ENCODE results near the gene ALAS2.
"Not testable (repeated sequence)": the region's sequence is repeated elsewhere in the genome, so short reads cannot be mapped to it uniquely, and the experiment has no call there.

Gene ALAS2

DNA sequence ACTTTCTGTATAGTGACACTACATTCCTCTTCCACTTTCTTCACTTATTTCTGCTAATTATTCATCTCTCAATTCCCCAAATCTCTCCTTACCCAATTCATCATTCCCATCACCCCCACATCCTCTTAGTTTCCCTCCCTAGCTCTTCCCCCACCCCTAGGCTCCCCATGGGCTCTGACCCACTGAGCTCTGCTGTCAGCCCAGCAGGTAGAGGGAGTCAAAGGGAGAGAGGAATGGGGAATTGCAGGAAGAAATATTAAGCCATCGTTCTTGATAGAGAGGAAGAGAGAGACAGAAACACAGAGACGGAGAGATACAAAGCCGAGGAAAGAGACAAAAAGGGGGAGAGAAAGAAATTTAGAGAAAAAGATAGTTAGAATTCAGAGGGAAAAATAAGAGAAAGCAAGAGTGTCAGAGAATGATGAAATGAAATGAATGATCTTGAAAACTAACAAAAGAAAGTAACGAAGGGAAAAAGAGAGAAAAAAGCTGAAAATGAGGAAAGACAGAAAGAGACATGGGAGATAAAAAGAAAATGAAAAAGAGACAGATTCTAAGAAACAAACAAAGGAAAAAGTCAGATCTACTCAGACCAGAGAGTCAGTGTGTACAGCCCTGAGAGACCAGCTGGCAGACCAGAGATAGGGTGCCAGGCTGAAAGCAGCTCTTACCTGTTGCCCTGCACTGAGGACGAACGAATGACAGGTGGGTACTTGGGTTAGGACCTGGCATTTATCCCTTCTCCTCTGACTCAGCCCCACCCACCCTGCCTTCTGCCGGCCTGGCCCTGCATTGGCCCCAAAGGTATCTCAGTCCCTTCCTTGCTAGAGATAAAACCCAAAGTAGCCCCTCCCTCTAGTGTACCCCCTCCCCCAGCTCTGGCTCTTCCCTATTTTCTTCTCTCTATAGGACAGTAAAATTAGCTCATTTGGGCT, at the start of gene ALAS2:
TSS of gene ALAS2 (minus strand) at position 707 of the 935 bp plus-strand sequence. CDS start 4,977 bp downstream, outside the sequence.
- DNase-seq (ENCODE audit: low spot score), result peak; percentile 81

DNA sequence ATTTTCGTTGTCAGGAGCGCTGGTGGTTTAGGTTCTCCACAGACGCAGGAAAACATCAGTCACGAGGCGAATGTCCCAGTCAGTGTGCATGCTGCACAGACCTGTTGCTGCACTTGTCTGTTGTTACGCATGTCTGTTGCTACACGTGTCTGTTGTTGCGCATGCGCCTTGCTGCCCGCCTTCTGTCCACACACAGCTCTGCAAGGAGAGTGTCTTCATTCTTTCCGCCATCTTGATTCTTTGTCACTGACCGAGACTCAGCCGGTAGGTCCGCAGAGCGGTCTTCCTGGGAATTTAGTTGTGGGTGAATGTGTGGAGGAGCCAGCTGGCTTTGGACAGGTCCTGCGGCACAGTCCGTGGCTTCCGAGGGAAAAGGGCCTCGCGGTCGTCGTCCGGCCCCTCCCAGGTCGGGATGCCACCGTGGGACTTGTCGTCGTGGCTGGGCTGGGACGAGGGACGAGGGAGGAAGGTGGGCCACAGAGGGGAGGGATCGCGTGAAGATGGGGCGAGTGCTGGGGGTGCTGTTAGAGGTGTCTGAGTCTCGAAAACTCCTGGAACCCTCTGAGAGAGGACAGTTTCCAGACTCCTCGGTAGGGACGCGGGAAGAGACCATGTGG, 44.2 kb upstream of the ALAS2 start, which contains the start of gene PAGE2B:
TSS of gene PAGE2B (plus strand) at position 180 of the 617 bp plus-strand sequence. CDS start 1,012 bp downstream, outside the sequence.
- no peak for DNase-seq (ENCODE audit: low spot score)

DNA sequence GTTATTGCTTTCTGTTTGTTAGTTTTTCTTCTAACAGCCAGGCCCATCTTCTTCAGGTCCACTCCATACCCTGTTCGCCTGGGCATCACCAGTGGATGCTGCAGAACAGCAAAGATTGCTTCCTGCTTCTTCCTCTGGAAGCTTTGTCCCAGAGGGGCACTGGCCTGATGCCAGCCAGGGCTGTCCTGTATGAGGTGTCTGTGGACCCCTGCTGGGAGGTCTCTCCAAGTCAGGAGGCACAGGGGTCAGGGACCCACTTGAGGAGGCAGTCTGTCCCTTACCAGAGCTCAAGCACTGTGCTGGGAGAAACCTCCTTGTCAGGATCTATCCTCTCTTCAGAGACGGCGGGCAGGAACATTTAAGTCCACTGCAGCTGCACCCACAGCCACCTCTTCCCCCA, 41.5 kb upstream of the ALAS2 start:
- DNase-seq (ENCODE audit: low spot score), result no peak

DNA sequence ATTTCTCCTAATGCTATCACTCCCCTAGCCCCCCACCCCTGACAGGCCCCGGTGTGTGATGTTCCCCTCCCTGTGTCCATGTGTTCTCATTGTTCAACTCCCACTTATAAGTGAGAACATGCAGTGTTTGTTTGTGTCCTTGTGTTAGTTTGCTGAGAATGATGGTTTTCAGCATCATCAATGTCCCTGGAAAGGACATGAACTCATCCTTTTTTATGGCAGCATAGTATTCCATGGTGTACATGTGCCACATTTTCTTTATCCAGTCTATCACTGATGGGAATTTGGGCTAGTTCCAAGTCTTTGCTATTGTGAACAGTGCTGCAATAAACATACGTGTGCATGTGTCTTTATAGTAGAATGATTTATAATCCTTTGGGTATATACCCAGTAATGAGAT, 36.4 kb upstream of the ALAS2 start:
- not testable (repeated sequence) for DNase-seq (ENCODE audit: low spot score)

DNA sequence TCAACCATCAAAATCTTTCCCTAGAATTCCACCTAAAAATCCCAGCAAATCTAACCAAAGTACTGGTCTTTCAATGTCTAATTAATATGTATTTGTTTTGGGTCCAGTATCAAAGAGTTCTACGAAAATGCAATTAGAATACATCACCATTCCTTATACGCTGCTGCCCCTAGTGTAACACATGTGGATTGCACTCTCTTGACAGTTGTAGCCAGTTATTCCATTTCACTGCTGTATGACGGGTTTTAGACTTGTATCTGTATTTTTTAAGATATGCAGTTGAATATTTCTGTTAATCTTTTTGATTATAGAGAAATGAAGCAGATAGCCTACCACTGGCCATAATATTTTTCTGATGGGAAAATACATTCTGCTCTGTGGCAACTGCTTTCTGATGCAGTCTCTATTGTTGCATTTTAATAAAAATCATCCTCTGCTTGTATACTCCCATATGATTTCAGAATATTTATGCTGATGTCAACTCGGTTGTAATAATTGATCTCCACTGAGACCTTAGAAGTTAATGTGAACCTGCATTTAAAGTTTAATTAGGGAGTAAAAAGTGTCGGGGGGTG, 27.0 kb upstream of the ALAS2 start:
- DNase-seq (ENCODE audit: low spot score), result peak; percentile 78

GRCh38 chrX:55056820-55057674, 26.3 kb upstream of the ALAS2 start:
- DNase-seq (ENCODE audit: low spot score), result peak; percentile 57

DNA sequence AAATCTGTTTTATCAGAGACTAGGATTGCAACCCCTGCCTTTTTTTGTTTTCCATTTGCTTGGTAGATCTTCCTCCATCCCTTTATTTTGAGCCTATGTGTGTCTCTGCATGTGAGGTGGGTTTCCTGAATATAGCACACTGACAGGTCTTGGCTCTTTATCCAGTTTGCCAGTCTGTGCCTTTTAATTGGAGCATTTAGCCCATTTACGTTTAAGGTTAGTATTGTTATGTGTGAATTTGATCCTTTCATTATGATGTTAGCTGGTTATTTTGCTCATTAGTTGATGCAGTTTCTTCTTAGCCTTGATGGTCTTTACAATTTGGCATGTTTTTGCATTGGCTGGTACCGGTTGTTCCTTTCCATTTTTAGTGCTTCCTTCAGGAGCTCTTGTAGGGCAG, 19.8 kb upstream of the ALAS2 start:
- not testable (repeated sequence) for DNase-seq (ENCODE audit: low spot score)

DNA sequence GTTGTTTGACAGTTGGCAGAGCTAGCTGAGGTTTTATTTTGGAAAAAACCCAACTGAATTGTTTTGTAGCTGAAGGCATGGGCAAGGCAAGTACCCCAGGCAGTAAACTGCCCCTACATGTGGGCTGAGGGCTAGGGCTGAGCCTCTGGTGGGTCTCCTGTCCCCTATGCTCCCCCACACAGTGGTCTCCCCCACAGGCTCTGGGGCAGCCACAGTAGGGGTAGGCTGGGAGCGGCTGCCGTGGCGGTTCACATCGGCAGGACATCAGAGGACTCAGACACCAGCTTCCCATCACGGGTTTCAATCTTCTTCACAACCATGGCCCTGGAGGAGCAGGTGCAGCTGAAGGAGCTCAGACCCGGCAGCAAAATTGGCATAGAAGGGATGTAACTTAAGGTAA, 10.7 kb upstream of the ALAS2 start:
- DNase-seq (ENCODE audit: low spot score), result no peak

GRCh38 chrX:55039471-55039870, 8.7 kb upstream of the ALAS2 start:
- DNase-seq (ENCODE audit: low spot score), result no peak

- DNase-seq (ENCODE audit: low spot score), result no peak
Measured at GRCh38 chrX:55033429-55033828, 2.7 kb upstream of the ALAS2 start.

DNA sequence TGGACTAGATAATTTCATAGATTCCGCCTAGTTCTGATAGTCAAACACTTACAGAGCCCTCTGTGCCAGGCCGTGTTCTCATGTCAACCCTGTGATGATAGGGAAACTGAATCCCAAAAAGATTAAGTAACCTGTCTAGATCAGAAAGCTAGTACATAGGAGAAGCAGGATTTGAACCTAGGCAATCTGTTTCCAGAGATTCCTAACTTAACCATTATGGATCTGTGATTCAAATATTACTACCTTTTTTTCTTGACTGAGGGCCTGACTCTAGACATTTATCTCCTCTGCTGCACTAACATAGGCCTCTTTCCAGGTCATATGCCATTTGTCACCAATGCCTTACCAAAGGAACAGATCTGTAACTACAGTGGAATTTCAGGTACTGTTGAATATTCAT, 1.5 kb downstream of the ALAS2 start:
- DNase-seq (ENCODE audit: low spot score), result peak; percentile 62

- DNase-seq (ENCODE audit: low spot score), result peak; percentile 60
Measured at GRCh38 chrX:55028611-55029010, 2.2 kb downstream of the ALAS2 start.

- DNase-seq (ENCODE audit: low spot score), result peak; percentile 89
Measured at GRCh38 chrX:55028040-55028439, 2.7 kb downstream of the ALAS2 start.

DNA sequence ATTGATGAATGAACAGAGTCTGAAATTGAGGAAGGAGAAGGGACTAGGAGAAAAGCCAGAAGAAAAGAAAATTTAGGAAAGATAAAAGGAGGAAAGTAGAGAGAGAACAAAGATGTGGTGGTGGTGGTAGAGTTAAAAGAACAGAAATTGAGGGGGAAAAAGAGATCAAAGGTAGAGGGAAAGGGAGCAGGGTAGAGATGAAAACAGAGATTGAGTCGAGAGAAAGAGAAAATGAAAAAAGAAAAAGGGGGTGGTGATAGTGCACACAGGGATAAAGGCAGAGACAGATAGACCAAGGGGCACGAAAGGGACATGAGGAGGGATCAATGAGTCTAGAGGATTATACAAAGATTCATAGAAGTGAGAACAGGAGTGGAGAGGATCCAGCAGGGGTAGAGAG, 3.9 kb downstream of the ALAS2 start:
- no peak for DNase-seq (ENCODE audit: low spot score)

DNA sequence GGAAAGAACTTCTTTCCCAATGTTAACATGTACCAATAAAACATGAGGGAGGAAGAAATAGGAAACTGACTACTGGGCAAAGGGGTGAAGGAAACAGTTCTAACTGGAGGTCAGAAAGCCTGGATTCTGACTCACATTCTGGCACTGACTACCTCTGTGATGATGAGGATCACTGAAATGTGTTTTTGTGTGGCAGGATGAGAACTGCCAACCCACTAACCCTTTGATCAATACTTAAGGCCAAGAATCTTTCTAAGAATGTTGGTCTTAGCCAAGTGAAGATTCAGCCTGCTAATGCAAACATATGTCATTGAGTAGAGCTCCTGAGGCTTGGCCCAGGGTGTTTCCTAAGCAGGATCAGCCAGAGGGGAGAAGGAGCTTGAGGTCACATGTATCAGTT, 4.6 kb downstream of the ALAS2 start:
- peak; percentile 62 for DNase-seq (ENCODE audit: low spot score)

DNA sequence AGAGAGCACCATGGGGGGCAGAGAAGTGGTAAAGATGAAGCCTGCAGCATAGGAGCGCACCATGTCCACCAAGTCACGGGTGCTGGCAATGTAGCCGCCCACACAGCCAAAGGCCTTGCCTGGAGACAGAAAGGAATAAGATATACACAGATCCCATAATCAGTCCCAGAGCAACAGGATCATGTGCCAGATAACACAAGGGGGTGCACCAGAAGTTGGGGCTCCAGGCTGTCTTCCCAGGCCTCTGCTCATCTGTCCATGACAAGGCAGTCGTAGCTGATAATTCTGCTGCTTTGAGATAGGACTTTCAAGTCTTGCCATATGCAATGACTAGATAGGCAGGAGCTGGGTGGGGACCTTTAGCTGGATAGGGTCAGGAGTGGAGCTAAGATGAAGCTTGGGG, 15.9 kb downstream of the ALAS2 start:
- DNase-seq (ENCODE audit: low spot score), result peak; percentile 94

GRCh38 chrX:55011294-55011693, 19.5 kb downstream of the ALAS2 start:
- peak; percentile 36 for DNase-seq (ENCODE audit: low spot score)

GRCh38 chrX:55008571-55009358, 22.0 kb downstream of the ALAS2 start:
- DNase-seq (ENCODE audit: low spot score), result peak; percentile 2

GRCh38 chrX:55007656-55008055, 23.1 kb downstream of the ALAS2 start:
- peak; percentile 4 for DNase-seq (ENCODE audit: low spot score)

GRCh38 chrX:55006827-55007621, 23.8 kb downstream of the ALAS2 start:
- peak; percentile 2 for DNase-seq (ENCODE audit: low spot score)
